CD4-positive, alpha-beta T cell (primary cell): ENCODE data around the gene POC1B. TPM values are rescaled to one million over a fixed set of nuclear protein-coding genes. Genes with fewer than 3 reads are reported as not detected.

Source experiments
- ATAC-seq: fragments of 200-7000 bp; cut with Tn5 transposase; one replicate; pipeline ENCODE4 v1.10.0; 2022; ENCODE audit warnings: mild to moderate bottlenecking; ENCODE audit not compliant: poor library complexity
- CTCF ChIA-PET: fragments of 350-600 bp; sonication (Branson Sonifier 250); formaldehyde crosslinking; loops from one replicate; lab custom pipeline; 2021; ENCODE audit warnings: antibody characterized with exemption, inconsistent platforms; lab: Charles Lee
- POLR2A ChIA-PET: fragments of 350-600 bp; sonication (Branson Sonifier 250); formaldehyde crosslinking; loops from one replicate; lab custom pipeline; 2021; ENCODE audit warnings: antibody characterized with exemption, inconsistent platforms; lab: Charles Lee
- DNase-seq, 14 experiments: peaks; one replicate each; pipeline ENCODE4 v3.0.0-alpha.2; 2013 to 2020; ENCODE audit warnings: mixed read lengths in 2 of 14
- H3K27ac ChIP-seq, 2 donors: one replicate each; pipeline versions ENCODE4 v1.5.1 to v1.7.0; 2013; ENCODE audit warnings: low read length in 2 of 2, low read depth in 1 of 2, mild to moderate bottlenecking in 1 of 2
- H3K27me3 ChIP-seq, 2 experiments: 1 replicate in 1 of 2; 2 replicates in 1 of 2; pipeline versions ENCODE4 v1.6.1 to v1.7.0; 2013; ENCODE audit warnings: low read length in 2 of 2, control low read depth in 1 of 2, mild to moderate bottlenecking in 1 of 2, moderate library complexity in 1 of 2; ENCODE audit not compliant: insufficient read depth in 2 of 2, control insufficient read depth in 1 of 2
- H3K36me3 ChIP-seq: one replicate; pipeline ENCODE4 v1.6.1; 2013; ENCODE audit warnings: low read length, control low read depth; ENCODE audit not compliant: insufficient read depth
- H3K4me1 ChIP-seq: one replicate; pipeline ENCODE4 v1.6.1; 2013; ENCODE audit warnings: low read length, control low read depth; ENCODE audit not compliant: insufficient read depth
- H3K4me3 ChIP-seq: one replicate; pipeline ENCODE4 v1.5.1; 2013; ENCODE audit warnings: mild to moderate bottlenecking, low read length, moderate library complexity
- H3K9me3 ChIP-seq, 2 experiments: 1 replicate in 1 of 2; 2 replicates in 1 of 2; pipeline versions ENCODE4 v1.6.1 to v1.7.0; 2013; ENCODE audit warnings: low read length in 2 of 2, mild to moderate bottlenecking in 2 of 2, control low read depth in 1 of 2, moderate library complexity in 1 of 2; ENCODE audit not compliant: control insufficient read depth in 1 of 2, insufficient read depth in 1 of 2
- H3K27ac Mint-ChIP-seq: one replicate; pipeline ENCODE4 v1.8.0; 2020; ENCODE audit warnings: mixed read lengths
- H3K27me3 Mint-ChIP-seq: one replicate; pipeline ENCODE4 v1.8.0; 2021; ENCODE audit warnings: mixed read lengths
- H3K36me3 Mint-ChIP-seq: one replicate; pipeline ENCODE4 v1.8.0; 2021; ENCODE audit warnings: low read depth, mixed read lengths
- H3K4me1 Mint-ChIP-seq: one replicate; pipeline ENCODE4 v1.8.0; 2021; ENCODE audit warnings: low read depth, mixed read lengths
- H3K4me3 Mint-ChIP-seq: one replicate; pipeline ENCODE4 v1.8.0; 2020; ENCODE audit warnings: mild to moderate bottlenecking, mixed read lengths
- H3K9me3 Mint-ChIP-seq: one replicate; pipeline ENCODE4 v1.8.0; 2020; ENCODE audit warnings: mixed read lengths
- CTCF ChIP-seq: fragments of 200-600 bp; IDR thresholded peaks from one replicate; pipeline ENCODE4 v1.8.0; 2022; ENCODE audit warnings: antibody characterized with exemption, mild to moderate bottlenecking
- intact Hi-C, 2 experiments: fragments of 100-400 bp; cut with DNase I in 1 of 2; cut with micrococcal nuclease in 1 of 2; formaldehyde crosslinking; loops; one replicate each; pipeline versions ENCODE4 v1.15.1 to v1.9.0; 2023 to 2025; cut with DNase I, micrococcal nuclease
- total RNA-seq, 174 experiments: library from RNA in 2 of 174; stranded (reverse) in 2 of 174; gene quantifications; one replicate each; pipeline ENCODE4 v1.2.3 and lab custom pipeline; 2021 to 2026

The POC1B gene
- total RNA-seq, 2 experiments from 2014 or later = 14.9 to 16.2 TPM

- ChIA-PET POLR2A (no interaction called here), CTCF (no interaction called here)
- intact Hi-C loops = no loop called here
- Mint-ChIP-seq H3K27ac (no peak overlapping the region), H3K36me3 (peaks cover 4% of the 10 kb centered on the region), H3K4me1 (no peaks in the 10 kb centered on the region), H3K4me3 (no peak overlapping the region), H3K9me3 (no peaks in the 10 kb centered on the region), H3K27me3 (no peaks in the 10 kb centered on the region)
- DNase-seq (no peak), ATAC-seq (no peak)
- H3K27me3 ChIP-seq = no peaks in the 10 kb centered on the region
- no peak overlapping the region for H3K4me3 ChIP-seq
- H3K27ac ChIP-seq = no peak overlapping the region
- H3K9me3 ChIP-seq = no peaks in the 10 kb centered on the region
- H3K4me1 ChIP-seq = no peaks in the 10 kb centered on the region
- no peak for TF ChIP-seq CTCF
- H3K36me3 ChIP-seq = no peaks in the 10 kb centered on the region
Measured at GRCh38 chr12:89411846-89412245, 114.0 kb downstream of the POC1B start.

- CTCF ChIA-PET = no interaction called here
Measured at GRCh38 chr12:89411234-89411633, 114.6 kb downstream of the POC1B start.

GRCh38 chr12:89405626-89406345, 120.1 kb downstream of the POC1B start:
- no peak for ATAC-seq
- no peak overlapping the region for H3K27ac Mint-ChIP-seq
- CTCF ChIA-PET = no interaction called here

More at GRCh38 chr12:89411234-89411633, 114.6 kb downstream of the POC1B start:
- DNase-seq (no peak), ATAC-seq (no peak)
- Histone ChIP-seq H3K27me3 (no peaks in the 10 kb centered on the region), H3K9me3 (no peaks in the 10 kb centered on the region), H3K4me1 (no peaks in the 10 kb centered on the region), H3K36me3 (no peaks in the 10 kb centered on the region), H3K27ac (no peak overlapping the region), H3K4me3 (no peak overlapping the region)
- Mint-ChIP-seq H3K36me3 (peaks cover 4% of the 10 kb centered on the region), H3K4me1 (no peaks in the 10 kb centered on the region), H3K27me3 (no peaks in the 10 kb centered on the region), H3K4me3 (no peak overlapping the region), H3K27ac (no peak overlapping the region), H3K9me3 (no peaks in the 10 kb centered on the region)
- POLR2A ChIA-PET = interaction anchor here (0.6 kb wide), 1 partner anchor 9 kb away, joined by 3 read pairs; no protein-coding TSS in a partner anchor
- intact Hi-C loops = no loop called here
- TF ChIP-seq CTCF = no peak

More at GRCh38 chr12:89405626-89406345, 120.1 kb downstream of the POC1B start:
- DNase-seq = no peak
- H3K27me3 Mint-ChIP-seq = no peaks in the 10 kb centered on the region
- H3K36me3 Mint-ChIP-seq = peaks cover 4% of the 10 kb centered on the region
- H3K4me3 ChIP-seq = no peak overlapping the region
- H3K27ac ChIP-seq = no peak overlapping the region
- POLR2A ChIA-PET = no interaction called here
- no peaks in the 10 kb centered on the region for H3K9me3 Mint-ChIP-seq
- intact Hi-C loops = no loop called here
- H3K4me1 Mint-ChIP-seq = no peaks in the 10 kb centered on the region
- no peak for TF ChIP-seq CTCF
- H3K4me1 ChIP-seq = no peaks in the 10 kb centered on the region
- no peaks in the 10 kb centered on the region for H3K36me3 ChIP-seq
- H3K9me3 ChIP-seq = no peaks in the 10 kb centered on the region
- H3K4me3 Mint-ChIP-seq = no peak overlapping the region
- no peaks in the 10 kb centered on the region for H3K27me3 ChIP-seq
